Thyroid gland (tissue), 4 donors: Measurements from ENCODE around the gene C16orf89.

ENCODE experiments used
- POLR2A ChIP-seq, 2 donors: fragments of 450-650 bp; IDR thresholded peaks; one replicate each; pipeline ENCODE4 v1.6.1; 2017; ENCODE audit warnings: antibody characterized with exemption in 2 of 2, mild to moderate bottlenecking in 2 of 2, moderate library complexity in 1 of 2
- TF ChIP-seq, protein P1 (sequence below), 6 experiments: fragments of 200-600 bp in 3 of 6; fragments of 450-650 bp in 3 of 6; sonication (generic) in 3 of 6; IDR thresholded peaks; one replicate each; pipeline ENCODE4 v1.5.1; 2016 to 2019; ENCODE audit warnings: antibody characterized with exemption in 6 of 6, mild to moderate bottlenecking in 2 of 6, inconsistent platforms in 1 of 6, moderate library complexity in 1 of 6

DNA sequence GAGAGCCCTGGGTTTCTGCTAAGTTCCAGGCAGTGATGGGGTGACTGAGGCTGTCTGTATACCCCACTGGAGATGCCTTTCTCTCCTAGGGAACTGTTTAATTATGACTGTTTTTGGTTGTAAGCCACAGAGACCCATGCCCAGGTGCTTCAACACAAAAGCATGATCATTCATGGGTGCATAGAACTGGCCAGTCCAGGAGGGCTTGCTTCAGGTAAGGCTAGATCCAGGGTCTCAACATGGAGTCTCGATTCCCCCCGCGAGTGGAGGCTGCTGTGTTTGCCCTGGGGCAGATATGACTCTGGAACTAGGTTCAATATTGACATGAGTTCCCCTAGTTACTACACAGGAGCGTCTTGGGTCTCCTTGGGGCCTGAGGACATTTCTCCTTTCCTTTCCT is 49.9 kb downstream of the C16orf89 start:
- TF ChIP-seq, protein P1, sequence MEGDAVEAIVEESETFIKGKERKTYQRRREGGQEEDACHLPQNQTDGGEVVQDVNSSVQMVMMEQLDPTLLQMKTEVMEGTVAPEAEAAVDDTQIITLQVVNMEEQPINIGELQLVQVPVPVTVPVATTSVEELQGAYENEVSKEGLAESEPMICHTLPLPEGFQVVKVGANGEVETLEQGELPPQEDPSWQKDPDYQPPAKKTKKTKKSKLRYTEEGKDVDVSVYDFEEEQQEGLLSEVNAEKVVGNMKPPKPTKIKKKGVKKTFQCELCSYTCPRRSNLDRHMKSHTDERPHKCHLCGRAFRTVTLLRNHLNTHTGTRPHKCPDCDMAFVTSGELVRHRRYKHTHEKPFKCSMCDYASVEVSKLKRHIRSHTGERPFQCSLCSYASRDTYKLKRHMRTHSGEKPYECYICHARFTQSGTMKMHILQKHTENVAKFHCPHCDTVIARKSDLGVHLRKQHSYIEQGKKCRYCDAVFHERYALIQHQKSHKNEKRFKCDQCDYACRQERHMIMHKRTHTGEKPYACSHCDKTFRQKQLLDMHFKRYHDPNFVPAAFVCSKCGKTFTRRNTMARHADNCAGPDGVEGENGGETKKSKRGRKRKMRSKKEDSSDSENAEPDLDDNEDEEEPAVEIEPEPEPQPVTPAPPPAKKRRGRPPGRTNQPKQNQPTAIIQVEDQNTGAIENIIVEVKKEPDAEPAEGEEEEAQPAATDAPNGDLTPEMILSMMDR (IDR thresholded peaks at IDR 0.05) = no peak
- TF ChIP-seq POLR2A (IDR thresholded peaks at IDR 0.05) = no peak
